Measurements from ENCODE around the gene DSTYK.

The DSTYK gene

DNA sequence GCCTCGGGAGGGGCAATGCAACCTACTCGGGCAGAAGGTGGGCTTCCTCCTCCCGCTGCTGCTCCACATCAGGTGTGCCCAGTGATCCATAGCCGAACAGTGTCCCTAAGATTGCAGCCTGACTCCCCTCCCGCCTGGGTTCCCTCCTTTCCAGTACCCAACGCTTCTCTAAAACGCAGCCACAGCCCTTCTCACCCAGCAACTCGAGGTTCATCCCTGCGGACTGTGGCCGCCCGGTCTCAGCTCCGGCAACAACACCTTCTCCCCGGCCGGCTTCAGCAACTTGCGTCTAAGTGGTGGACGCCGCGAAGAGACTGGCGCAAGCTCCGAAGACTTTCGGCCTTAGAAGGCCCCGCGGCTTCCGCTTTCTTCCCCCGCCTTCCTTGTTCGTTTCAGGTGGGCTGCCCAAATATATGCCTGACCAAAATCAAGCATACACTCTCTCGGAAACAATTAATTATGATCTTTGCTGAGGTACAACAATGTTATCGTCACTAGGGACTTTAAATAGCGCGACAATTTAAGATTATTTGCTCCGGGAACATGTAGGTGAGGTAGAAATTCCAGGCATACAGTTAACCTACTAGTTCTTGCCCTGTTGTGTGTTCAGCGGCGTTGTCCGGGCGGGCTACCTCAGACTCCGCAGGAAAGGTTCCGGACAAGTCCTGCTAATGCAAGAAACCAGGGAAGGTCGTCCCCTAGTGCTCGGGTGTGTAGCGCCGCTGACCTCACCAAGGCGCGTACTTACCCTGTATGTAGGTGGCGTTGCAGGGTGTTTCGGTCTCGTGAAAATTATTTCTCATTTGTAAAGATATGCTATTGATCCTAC, 89.6 kb downstream of the DSTYK start, which contains the start of gene RBBP5:
Gene RBBP5, minus strand, starts transcription at position 319 of the 829 bp plus-strand sequence. Its CDS starts 105 bp downstream, at position 214.
- peak; percentile 98 for DNase-seq (ENCODE audit: low read depth)
- H3K4me3 ChIP-seq (ENCODE audit: low read depth, low read length) = peak within 1 kb of the TSS; percentile 98
- TF ChIP-seq, protein P1, sequence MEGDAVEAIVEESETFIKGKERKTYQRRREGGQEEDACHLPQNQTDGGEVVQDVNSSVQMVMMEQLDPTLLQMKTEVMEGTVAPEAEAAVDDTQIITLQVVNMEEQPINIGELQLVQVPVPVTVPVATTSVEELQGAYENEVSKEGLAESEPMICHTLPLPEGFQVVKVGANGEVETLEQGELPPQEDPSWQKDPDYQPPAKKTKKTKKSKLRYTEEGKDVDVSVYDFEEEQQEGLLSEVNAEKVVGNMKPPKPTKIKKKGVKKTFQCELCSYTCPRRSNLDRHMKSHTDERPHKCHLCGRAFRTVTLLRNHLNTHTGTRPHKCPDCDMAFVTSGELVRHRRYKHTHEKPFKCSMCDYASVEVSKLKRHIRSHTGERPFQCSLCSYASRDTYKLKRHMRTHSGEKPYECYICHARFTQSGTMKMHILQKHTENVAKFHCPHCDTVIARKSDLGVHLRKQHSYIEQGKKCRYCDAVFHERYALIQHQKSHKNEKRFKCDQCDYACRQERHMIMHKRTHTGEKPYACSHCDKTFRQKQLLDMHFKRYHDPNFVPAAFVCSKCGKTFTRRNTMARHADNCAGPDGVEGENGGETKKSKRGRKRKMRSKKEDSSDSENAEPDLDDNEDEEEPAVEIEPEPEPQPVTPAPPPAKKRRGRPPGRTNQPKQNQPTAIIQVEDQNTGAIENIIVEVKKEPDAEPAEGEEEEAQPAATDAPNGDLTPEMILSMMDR (IDR thresholded peaks at IDR 0.05; ENCODE audit: control insufficient read depth, extremely low read depth, insufficient read depth) = peak; percentile 92

DNA sequence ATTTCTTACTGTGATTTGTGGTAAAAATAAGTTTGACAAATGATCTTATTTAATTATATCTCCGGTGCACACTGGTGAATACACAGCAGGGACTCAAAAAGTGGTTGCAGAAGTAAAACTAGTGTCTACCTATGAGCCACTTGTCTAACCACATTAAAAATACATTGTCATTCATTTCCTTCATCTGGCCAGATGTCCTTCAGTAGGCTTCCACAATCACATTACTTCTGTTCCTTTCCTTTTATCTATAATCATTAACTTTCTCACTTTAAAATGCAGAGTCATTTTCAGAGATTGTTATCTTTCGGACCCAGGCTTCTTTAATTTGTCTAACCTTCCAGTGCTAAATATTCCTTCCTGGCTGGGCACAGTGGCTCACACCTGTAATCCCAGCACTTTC, 92.8 kb downstream of the DSTYK start:
- no peak overlapping the region for H3K4me3 ChIP-seq (ENCODE audit: low read depth, low read length)
- TF ChIP-seq, protein P1 (IDR thresholded peaks at IDR 0.05; ENCODE audit: control insufficient read depth, extremely low read depth, insufficient read depth) = no peak
- no peak for DNase-seq (ENCODE audit: low read depth)

DNA sequence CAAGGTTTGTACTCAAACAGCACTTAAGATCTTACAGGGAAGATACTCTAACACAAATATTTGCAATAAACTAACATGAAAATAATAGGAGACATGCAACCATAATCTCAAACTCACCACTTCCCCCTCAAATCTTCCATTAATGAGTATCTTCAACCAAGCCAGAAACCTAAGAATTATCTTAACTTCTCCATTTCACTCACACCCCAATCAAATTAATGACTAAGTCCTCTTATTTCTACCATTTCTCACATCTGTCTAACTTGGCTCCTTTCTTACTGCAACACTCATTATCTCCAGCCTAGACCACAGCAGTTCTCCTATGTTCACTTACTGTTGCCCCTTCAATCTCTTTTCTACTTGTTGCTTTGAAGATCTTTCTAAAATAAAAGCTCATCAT, 100.1 kb downstream of the DSTYK start:
- H3K4me3 ChIP-seq (ENCODE audit: low read depth, low read length) = no peak overlapping the region
- no peak for DNase-seq (ENCODE audit: low read depth)
- TF ChIP-seq, protein P1 (IDR thresholded peaks at IDR 0.05; ENCODE audit: control insufficient read depth, extremely low read depth, insufficient read depth) = no peak

DNA sequence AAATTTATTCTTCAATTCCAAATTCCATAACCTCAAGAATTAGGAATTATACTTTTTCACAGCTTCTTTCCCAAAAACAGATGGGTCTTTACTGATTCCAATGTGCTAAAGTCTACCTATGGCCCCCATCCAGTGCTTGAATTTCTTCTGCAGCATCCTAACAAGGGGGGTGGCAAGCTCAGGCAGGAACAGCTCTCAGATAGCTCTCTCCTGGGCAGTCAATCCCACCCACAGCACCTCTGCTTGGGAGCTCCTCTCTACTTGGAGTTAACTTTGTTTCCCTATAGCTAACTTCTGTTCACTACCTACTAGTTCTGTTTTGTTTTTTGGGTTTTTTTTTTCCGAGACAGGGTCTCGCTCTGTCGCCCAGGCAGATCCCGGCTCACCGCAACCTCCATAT, 101.8 kb downstream of the DSTYK start:
- DNase-seq (ENCODE audit: low read depth) = no peak
- TF ChIP-seq, protein P1 (IDR thresholded peaks at IDR 0.05; ENCODE audit: control insufficient read depth, extremely low read depth, insufficient read depth) = no peak
- no peak overlapping the region for H3K4me3 ChIP-seq (ENCODE audit: low read depth, low read length)

DNA sequence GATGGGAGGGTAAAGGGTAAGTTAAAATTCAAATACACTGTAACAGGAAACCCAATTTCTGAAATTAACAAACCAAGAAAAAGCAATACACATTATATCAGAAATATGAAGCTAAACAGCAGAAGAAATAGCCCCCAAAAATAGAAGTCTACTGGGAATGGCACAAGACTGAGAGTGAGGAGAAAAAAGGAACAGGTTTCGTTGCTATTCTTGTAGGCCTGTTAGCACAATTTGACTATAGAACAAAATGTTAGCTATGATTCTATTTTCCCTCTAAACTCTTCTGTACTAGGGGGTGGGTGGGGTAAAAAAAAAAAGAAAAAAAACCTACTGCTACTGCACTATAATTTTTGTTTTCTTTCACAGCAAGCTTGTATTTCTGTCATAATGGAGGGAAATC, 102.2 kb downstream of the DSTYK start:
- no peak overlapping the region for H3K4me3 ChIP-seq (ENCODE audit: low read depth, low read length)
- no peak for DNase-seq (ENCODE audit: low read depth)
- TF ChIP-seq, protein P1 (IDR thresholded peaks at IDR 0.05; ENCODE audit: control insufficient read depth, extremely low read depth, insufficient read depth) = no peak

DNA sequence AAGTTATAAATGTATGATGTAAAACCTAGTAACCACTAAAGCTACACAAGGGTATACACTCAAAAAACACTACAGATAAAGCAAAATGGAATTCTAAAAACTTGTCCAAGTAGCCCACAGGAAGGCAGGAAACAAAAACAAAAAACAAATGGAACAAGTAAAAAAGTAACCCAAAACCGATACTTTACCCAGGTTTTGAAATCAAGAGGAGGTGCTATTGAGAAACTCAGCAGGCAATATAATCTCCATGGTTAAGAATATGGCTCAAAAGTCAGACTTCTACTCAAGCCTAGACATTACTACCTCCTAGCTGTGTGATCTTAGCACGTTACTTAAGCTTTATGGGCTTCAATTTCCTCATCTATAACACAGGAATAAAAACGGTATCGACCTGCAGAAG, 103.0 kb downstream of the DSTYK start:
- H3K4me3 ChIP-seq (ENCODE audit: low read depth, low read length) = no peak overlapping the region
- DNase-seq (ENCODE audit: low read depth) = no peak
- TF ChIP-seq, protein P1 (IDR thresholded peaks at IDR 0.05; ENCODE audit: control insufficient read depth, extremely low read depth, insufficient read depth) = no peak

DNA sequence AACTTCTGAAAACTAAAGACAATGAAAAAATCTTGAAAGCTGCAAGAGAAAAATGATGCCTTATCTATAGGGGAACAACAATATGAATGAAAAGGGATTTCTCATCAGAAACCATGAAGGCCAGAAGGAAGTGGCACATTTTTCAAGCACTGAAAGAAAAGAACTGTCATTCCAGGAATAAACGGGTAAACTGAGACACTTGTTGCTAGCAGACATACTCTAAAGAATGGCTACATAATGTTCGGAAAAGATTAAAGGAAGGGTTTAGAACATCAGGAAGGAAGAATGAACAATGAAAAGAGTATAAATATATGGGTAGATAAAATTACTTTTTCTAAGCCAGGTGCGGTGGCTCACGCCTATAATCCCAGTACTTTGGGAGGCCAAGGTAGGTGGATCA, 104.2 kb downstream of the DSTYK start:
- no peak for DNase-seq (ENCODE audit: low read depth)
- TF ChIP-seq, protein P1 (IDR thresholded peaks at IDR 0.05; ENCODE audit: control insufficient read depth, extremely low read depth, insufficient read depth) = no peak
- no peak overlapping the region for H3K4me3 ChIP-seq (ENCODE audit: low read depth, low read length)
